ENCODE data around the gene CNPPD1.

CNPPD1 gene

DNA sequence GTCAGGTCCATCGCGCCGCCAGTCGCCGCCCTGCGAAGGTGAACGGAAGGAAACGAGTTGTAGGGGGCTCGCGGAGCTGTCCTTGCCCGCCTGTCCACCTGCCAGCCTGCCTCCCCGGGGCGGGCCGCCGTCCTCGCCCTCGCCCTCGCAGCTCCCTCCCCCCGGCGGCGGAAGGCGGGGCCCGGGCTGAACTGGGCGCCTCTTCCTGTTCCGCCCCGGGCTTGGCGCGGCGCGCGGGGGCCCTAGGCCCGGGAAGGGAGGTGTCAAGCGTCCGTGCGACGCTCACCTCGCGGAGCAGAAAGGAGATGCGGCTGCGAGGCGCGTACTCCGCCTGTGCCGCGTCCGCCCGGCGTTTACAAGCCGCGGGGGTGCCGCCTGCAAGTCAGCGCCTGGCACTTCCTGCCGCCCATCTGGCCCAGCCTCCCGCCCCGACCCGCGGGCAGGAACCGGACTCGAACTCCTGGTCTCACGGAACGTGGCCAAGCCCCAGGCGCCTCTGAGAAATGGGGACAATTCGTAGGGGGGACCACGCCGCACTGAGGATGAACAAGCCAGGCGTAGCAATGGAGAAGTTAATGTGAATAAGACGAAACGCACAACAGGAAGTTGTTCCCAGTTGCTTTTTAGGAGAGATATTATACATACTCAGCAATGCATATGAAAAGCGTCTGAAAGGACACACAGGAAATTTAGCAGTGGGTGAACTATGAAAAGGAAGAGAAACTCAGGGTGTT is at the start of gene CNPPD1:
TSS of gene CNPPD1 (minus strand) at position 108 of the 734 bp plus-strand sequence. CDS start at position 11, 97 bp downstream.
- DNase-seq, result peak; percentile 64

DNA sequence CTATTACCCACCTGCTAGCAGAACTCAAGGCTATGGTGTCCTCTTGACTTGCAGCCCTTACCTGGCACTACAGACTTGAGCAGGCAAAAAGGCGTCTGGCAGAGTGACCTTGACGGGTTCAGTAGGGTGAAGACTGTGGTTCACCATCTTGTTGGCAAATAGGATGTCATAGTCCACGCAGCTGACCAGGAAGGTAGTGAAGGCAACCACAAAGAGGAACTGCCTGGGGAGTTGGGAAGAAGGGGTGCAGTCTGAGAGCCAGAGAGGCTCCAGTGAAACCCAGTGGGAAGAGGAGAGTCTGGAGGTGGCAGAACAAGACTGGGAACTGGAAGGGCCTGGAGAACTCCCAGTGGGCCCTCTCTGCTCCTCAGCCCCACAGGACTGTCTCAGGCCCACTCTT is 48.6 kb upstream of the CNPPD1 start:
- no peak for DNase-seq

DNA sequence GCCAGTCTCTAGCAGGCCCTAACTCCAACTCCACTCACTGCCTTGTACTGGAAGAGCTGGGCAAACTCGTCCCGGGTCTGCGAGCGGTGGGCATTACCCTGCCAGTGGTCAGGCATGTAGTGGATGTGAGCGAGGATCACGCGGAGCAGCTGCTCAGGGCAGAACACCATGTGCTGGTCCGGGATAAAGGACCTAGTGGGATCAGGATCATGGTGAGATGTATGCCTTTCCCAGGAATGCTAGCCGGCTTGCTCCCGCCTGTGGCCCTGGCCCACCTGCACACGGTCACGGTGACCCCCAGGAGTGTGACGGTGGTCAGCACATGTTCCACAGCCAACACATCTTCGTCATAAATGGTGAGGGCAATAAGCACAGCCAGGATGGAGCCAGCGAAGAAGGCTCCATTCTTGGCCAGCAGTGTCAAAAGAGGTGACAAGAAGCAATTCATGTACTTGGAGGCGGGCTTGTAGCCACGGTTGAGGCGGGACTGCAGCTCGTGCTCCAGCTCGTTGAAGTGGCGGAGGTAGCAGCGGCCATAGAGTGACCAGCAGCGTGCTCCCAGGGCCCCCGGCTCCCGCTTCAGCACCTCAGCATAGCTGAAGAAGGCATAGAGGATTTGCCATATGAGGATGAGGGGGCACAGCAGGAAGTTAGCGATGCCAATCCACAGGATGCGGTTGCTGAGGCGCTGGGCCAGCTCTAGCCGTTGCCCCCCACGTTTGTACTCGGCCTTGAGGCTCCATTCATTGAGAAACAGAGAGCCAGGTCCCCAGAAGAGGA is 47.3 kb upstream of the CNPPD1 start:
- DNase-seq, result no peak

DNA sequence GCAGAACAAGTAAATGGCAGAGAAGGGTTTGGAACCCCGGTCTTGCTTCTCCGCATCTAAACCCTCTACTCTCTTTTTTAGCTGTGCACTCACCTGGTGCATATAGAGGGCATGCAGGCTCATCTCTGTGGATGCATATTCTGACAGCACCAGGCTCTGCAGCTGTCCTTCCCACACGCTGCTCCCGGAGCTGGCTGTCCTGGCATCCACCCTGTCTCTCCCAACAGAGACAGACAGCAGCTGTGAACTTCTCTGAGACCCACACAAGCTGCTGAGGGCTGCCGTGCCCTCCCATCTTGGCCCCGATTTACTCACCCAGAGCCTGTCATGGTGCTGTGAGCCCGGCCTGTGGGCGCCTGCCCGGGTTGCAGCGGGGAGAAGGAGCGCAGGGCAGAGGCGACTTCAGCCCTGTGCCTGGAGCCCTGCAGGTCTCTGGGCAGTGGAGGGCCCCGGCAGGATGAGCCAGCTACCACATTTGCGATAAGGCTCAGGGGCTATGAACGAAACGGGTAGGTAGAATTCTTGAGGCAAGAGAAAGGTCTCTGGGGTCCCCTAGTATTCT is 45.3 kb upstream of the CNPPD1 start:
- DNase-seq, result no peak

DNA sequence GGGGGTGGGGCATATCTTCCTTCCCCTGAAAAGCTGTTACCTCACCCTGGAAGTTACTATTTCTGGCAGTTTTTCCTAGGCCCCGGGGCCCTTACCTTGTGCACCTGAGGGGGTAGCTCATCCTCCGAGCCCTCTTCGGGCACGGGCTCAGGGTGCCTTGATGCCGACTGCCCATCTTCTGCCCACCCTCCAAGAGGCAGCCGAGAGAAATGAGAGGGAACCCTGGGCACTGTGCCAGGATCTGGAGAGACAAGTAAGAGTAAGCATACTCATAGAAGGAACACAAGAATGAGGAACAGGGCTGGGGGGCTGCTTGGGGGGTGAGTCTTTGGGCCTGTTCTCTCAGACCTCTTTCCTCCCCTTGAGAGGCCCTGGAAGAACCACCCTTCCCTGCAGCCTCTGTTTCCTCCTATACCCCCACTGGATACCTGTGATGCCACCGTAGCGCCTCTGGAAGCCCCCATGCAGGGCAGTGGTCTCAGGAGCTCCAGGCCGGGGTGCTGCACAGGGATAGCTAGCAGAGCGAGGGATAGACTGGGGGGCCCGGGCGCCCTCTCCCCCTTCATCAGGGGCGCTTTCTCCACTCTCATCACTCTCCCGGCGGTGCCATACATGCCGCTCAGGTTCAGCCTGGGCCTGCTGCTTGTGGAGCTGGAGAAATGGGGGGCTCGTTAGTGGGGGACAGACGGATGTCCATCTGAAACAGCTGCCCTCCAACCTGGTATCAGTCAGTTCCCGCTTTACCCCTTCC is 44.1 kb upstream of the CNPPD1 start:
- DNase-seq, result no peak

DNA sequence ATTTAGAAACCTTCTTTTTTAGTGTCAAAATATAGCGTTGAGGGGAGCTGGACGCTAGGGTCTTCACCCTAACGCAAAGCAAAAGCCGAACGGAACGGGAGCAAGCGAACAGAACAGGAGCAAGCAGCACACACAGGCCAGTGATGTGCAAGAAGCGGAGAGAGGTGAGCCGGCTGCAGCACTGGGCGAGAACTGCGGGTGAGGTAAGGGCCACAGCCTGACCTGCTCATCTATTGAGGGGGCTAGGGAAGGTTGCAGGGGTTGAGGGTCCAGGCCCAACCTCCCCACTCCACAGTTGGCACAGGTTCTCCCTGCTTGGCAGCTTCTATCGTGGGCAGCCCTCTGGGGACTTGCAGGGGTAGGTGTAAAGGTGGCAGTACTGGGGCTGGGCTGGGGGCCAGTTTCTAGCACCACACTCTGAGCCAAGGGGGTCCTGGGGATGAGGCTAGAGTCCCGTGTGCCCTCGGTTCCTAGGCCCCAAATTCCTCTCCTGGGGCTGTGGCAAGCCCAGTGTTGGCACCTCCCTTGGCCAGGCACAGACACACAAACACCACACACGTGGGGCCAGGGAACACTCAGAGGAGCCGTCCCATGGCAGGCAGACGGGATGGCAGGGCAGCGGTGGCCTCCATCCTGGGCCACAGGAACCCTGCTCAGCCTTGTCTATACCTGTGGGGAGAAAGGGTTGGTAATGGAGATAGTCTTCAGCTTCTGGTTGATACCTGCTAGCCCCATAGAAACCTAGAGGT is 43.2 kb upstream of the CNPPD1 start:
- DNase-seq, result no peak

- DNase-seq, result peak; percentile 94
These were observed 42.3 kb upstream of the CNPPD1 start, which contains the start of gene ABCB6 for GRCh38 chr2:219218732-219219701. TSS of gene ABCB6 (minus strand) at chr2:219218958. CDS start at chr2:219218673, 285 bp downstream.

- peak; percentile 16 for DNase-seq
These were observed 41.5 kb upstream of the CNPPD1 start for GRCh38 chr2:219218217-219218731.

DNA sequence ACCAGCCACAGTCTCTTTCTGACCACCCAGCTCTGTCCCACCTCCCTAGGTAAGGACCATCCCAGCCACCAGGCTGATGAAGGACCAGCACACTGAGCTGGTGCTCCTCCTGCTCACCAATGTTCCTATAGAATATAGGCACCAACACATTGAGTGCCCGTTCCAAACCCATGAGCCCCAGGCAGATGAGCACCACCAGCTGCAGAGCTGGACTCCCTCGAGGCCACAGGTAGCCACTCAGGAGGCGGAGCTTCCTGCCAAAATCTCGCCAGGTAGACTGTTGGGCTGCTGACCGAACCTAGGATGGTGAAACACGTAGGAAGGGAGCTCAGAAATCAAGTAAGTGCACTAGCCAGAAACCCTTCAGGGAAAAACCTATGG is 39.8 kb upstream of the CNPPD1 start:
- DNase-seq, result no peak

GRCh38 chr2:219215871-219216534 is 39.3 kb upstream of the CNPPD1 start:
- no peak for DNase-seq

DNA sequence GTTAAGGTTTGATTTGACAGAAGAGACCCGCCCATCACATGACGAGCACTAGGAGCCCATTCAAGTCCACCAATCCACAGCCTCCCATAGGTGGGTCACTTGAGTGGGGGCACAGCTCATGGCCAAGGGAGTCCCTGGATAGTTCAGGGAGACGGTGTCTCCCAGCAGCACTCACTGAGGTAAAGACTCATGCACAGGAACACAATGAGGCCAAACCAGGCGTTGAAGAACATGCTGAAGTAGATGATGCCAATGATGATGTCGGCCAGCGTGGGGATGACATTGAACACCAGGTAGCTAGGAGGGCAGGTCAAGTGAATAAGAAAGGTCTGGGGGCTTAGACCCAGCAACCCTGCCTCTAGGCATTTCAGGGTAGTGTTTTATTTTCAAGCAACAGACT is 38.1 kb upstream of the CNPPD1 start:
- DNase-seq, result no peak

DNA sequence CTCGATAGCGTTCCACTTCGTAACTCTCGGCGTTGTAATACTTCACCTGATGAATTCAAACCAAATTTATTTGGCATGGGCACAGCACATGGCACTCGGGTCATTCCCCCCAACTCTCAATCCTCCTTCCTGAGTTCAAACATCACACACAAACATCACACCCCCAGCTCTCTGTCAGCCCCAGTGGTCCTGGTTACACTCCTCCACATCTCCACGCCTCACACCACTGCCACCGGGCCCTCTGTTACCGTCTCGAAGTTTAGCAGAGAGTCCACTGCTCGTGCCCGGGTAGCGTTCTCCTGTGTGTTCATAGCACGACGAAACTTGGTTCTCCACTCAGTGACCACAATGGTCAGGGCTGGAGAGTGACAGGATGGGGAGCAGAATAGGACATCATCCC is 37.4 kb upstream of the CNPPD1 start:
- no peak for DNase-seq

- DNase-seq, result no peak
These were observed 36.9 kb upstream of the CNPPD1 start for GRCh38 chr2:219213486-219214071.

- DNase-seq, result no peak
These were observed 36.3 kb upstream of the CNPPD1 start for GRCh38 chr2:219213026-219213415.

DNA sequence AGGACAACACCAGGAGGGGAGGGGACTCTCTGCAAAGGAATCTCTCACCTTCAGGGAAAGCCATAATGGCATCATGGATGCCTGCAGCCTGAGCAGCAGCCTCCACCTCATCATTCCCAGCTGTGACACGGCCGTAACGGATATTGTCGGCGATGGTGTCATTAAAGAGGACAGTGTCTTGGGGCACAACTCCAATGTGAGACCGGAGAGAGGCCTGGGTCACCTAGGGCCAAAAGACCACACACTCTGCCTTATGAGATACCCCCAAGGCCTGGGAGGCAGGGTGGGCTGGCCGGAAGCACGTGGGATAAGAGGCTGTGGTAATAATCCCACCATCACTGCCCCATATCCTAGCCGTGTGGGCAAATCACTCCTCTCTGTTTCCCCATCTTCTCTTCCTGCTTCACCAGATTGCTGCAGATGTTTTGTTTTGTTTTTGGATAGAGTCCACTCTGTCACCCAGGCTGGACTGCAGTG is 34.2 kb upstream of the CNPPD1 start:
- DNase-seq, result no peak

- no peak for DNase-seq
These were observed 33.6 kb upstream of the CNPPD1 start for GRCh38 chr2:219210196-219210885.

- no peak for DNase-seq
These were observed 32.8 kb upstream of the CNPPD1 start for GRCh38 chr2:219209236-219210195.
